ENCODE measurements around the gene DDX52.
A peak's percentile ranks its signal among the peaks of the same experiment; 100 is the strongest.

The DDX52 gene

GRCh38 chr17:37657202-37657601 is 14.0 kb upstream of the DDX52 start:
- no peak for TF ChIP-seq CTCF (IDR thresholded peaks at IDR 0.05; ENCODE audit: low read depth, low read length)
- H3K4me3 ChIP-seq (replicated peaks in 1 of 2; ENCODE audit: low read depth in 2 of 2, low read length in 2 of 2) = no peak overlapping the region
- DNase-seq (ENCODE audit: low read depth in 2 of 2) = no peak

GRCh38 chr17:37651849-37652248 is 8.6 kb upstream of the DDX52 start:
- TF ChIP-seq CTCF (IDR thresholded peaks at IDR 0.05; ENCODE audit: low read depth, low read length) = no peak
- H3K4me3 ChIP-seq (replicated peaks in 1 of 2; ENCODE audit: low read depth in 2 of 2, low read length in 2 of 2) = no peak overlapping the region
- no peak for DNase-seq (ENCODE audit: low read depth in 2 of 2)

- TF ChIP-seq CTCF (IDR thresholded peaks at IDR 0.05; ENCODE audit: low read depth, low read length) = peak; percentile 55
- peak; percentile 61 to 75 for DNase-seq (ENCODE audit: low read depth in 2 of 2)
- no peak overlapping the region for H3K4me3 ChIP-seq (replicated peaks in 1 of 2; ENCODE audit: low read depth in 2 of 2, low read length in 2 of 2)
Observed at GRCh38 chr17:37650419-37651003, 7.3 kb upstream of the DDX52 start.

GRCh38 chr17:37648555-37648954 is 5.3 kb upstream of the DDX52 start:
- no peak for TF ChIP-seq CTCF (IDR thresholded peaks at IDR 0.05; ENCODE audit: low read depth, low read length)
- H3K4me3 ChIP-seq (replicated peaks in 1 of 2; ENCODE audit: low read depth in 2 of 2, low read length in 2 of 2) = no peak overlapping the region
- DNase-seq (ENCODE audit: low read depth in 2 of 2) = peak; percentile 70 to 93

- H3K4me3 ChIP-seq (replicated peaks in 1 of 2; ENCODE audit: low read depth in 2 of 2, low read length in 2 of 2) = no peak overlapping the region
- TF ChIP-seq CTCF (IDR thresholded peaks at IDR 0.05; ENCODE audit: low read depth, low read length) = no peak
- no peak for DNase-seq (ENCODE audit: low read depth in 2 of 2)
Observed at GRCh38 chr17:37647856-37648255, 4.6 kb upstream of the DDX52 start.

- peak overlapping the region in 1 of 2 donors; percentile 72 for H3K4me3 ChIP-seq (replicated peaks in 1 of 2; ENCODE audit: low read depth in 2 of 2, low read length in 2 of 2)
- no peak for TF ChIP-seq CTCF (IDR thresholded peaks at IDR 0.05; ENCODE audit: low read depth, low read length)
- DNase-seq (ENCODE audit: low read depth in 2 of 2) = peak in 1 of 2 donors; percentile 34
Observed at GRCh38 chr17:37643869-37644268, 623 bp upstream of the DDX52 start.

GRCh38 chr17:37642681-37643080 is 565 bp downstream of the DDX52 start:
- peak; percentile 42 to 55 for DNase-seq (ENCODE audit: low read depth in 2 of 2)
- TF ChIP-seq CTCF (IDR thresholded peaks at IDR 0.05; ENCODE audit: low read depth, low read length) = no peak
- peak overlapping the region; percentile 72 to 92 for H3K4me3 ChIP-seq (replicated peaks in 1 of 2; ENCODE audit: low read depth in 2 of 2, low read length in 2 of 2)
